Posterior cingulate gyrus (tissue), 11 donors: ENCODE results near the gene PLPP1.
"Not testable (repeated sequence)": the region's sequence is repeated elsewhere in the genome, so short reads cannot be mapped to it uniquely, and the experiment has no call there.

Source experiments
- DNase-seq, 10 donors: peaks; one replicate each; pipeline versions ENCODE4 v3.0.0 to v3.0.0-alpha.2; 2020 to 2021; ENCODE audit warnings: mixed read lengths in 3 of 10
- intact Hi-C: fragments of 100-400 bp; cut with DNase I; formaldehyde crosslinking; loops from one replicate; pipeline ENCODE4 v1.15.1; 2023

Gene PLPP1

GRCh38 chr5:55509796-55510522, 24.8 kb downstream of the PLPP1 start:
- intact Hi-C loops, result no loop called here
- no peak for DNase-seq

DNA sequence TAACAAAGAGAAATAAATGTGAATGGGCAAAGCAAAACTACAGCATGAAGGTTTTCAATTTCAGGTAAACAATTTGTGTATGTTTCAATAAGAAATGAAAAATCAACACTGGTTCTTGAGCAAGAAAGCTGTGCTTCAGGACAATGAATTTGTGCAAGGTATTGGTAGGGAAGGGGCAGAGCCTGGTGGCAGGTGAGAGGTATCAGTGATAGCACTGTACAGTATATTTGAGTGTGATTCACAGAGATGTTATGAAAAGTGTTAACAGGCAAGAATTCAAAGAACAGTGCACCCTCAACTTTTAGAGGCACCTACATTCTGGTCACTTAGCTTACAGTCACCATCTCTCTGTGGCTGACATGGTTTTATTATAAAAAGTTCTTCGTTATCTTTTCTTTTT, 25.7 kb downstream of the PLPP1 start:
- no peak for DNase-seq
- intact Hi-C loops, result no loop called here

- intact Hi-C loops, result no loop called here
- no peak for DNase-seq
These were observed 27.2 kb downstream of the PLPP1 start for GRCh38 chr5:55507574-55507973.

DNA sequence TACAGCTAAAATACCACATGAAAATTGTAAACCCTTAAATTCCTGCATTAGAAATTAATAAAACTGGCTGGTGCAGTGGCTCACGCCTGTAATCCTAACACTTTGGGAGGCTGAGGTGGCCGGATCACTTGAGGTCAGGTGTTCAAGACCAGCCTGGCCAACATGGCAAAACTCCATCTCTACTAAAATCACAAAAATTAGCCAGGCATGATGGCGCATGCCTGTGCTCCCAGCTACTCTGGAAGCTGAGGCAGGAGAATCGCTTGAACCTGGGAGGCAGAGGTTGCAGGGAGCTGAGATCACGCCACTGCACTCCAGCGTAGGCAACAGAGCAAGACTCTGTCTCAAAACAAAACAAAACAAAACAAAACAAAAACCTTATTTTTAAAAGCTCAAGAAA, 29.1 kb downstream of the PLPP1 start:
- DNase-seq, intact Hi-C loops: not testable (repeated sequence)

DNA sequence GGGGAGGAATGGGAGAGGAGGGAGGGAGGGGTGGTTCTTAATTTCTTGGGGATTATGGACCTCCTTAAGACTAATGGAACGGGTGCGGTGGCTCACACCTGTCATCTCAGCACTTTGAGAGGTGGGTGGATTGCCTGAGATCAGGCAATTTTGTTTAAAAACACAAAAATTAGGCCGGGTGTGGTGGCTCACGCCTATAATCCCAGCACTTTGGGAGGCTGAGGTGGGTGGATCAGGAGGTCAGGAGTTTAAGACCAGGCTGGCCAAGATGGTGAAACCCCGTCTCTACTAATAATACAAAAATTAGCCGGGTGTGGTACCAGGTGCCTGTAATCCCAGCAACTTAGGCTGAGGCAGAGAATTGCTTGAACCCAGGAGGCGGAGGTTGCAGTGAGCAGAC, 30.8 kb downstream of the PLPP1 start:
- intact Hi-C loops, DNase-seq: not testable (repeated sequence)

DNA sequence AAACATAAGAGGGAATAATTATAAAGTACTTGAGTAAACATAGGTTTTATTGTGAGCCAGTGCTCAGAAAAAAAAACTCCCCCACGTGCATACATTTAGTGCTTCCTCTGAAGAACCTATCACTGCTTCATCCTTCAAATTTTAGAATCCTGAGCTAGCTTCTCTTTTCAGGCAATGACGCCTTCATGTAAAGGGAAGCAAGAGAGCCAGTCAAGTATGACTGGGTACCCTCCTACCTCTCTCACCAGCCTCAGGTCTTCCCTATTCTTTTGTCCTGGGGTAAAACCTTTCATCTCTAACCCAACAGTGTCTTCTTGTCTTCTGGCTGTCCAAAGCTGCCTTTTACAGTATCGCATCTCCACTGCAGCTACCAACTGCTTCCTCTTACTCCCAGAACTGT, 32.0 kb downstream of the PLPP1 start:
- no peak for DNase-seq
- intact Hi-C loops, result no loop called here

DNA sequence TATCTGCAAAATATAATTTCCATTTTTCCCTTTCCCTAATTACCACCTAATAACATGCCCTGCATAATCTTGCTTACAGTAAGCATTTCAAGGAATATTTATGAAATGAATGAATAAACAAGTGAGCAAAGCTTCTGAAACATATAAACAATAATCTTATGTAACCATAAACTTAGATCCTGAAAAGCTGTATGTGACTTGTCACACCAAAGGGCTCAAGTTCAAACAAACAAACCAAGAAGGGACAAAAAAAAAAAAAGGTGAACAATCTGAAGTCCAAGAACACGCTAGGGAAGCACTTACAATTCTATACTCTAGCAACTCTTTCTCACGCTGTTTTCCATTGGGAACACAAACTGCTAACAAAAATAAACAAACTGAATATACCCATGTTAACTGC, 36.3 kb downstream of the PLPP1 start:
- intact Hi-C loops, result no loop called here

DNA sequence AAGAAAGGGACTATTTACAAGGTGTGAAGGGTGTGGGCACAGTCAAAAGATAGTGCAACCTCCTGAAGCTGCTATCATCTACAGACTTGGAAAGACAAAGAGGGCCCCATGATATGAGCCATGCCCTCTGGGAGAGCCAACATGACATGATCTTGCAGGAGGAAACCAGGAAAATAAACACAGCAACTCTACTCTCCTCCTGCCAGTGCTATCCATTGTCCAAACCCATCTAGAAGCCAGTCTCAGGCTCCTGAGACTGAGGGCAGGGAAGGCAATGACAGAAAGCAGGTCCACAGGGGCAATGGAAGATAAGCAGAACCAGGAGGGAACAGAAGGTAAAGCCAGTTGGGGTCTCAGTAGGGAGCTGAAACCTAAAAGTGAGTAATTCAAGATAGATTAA, 37.1 kb downstream of the PLPP1 start:
- intact Hi-C loops, result no loop called here
- DNase-seq, result no peak

More for the DNA sequence above, 36.3 kb downstream of the PLPP1 start:
- no peak for DNase-seq

DNA sequence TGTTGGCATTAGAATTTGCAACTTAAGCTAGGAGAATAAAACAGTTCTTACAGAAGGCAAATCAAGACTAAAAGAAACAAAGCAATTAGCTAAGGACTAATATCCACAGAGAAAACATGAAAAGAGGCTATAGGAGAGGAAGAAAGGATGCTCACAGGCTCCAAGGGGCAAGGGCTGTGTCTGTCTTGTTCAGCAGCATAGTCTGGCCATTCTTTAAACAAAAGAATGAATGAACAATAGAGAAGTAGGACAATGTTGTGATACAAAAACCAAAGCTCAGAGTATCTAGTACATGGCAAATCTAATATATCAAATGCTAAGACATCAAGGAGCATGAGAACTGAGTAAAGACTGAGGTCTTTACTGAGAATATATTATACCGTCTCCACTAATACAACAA, 39.5 kb downstream of the PLPP1 start:
- peak in 1 of 10 donors; percentile 12 for DNase-seq
- intact Hi-C loops, result no loop called here

- intact Hi-C loops, result no loop called here
- no peak for DNase-seq
These were observed 42.3 kb downstream of the PLPP1 start for GRCh38 chr5:55492449-55492848.

GRCh38 chr5:55485073-55485472, 49.7 kb downstream of the PLPP1 start:
- intact Hi-C loops, result no loop called here
- no peak for DNase-seq

GRCh38 chr5:55484531-55484930, 50.2 kb downstream of the PLPP1 start:
- intact Hi-C loops, result no loop called here
- DNase-seq, result no peak

- DNase-seq, result no peak
- intact Hi-C loops, result no loop called here
These were observed 50.9 kb downstream of the PLPP1 start for GRCh38 chr5:55483885-55484284.

- intact Hi-C loops, result no loop called here
- DNase-seq, result no peak
These were observed 53.4 kb downstream of the PLPP1 start for GRCh38 chr5:55481293-55481855.

DNA sequence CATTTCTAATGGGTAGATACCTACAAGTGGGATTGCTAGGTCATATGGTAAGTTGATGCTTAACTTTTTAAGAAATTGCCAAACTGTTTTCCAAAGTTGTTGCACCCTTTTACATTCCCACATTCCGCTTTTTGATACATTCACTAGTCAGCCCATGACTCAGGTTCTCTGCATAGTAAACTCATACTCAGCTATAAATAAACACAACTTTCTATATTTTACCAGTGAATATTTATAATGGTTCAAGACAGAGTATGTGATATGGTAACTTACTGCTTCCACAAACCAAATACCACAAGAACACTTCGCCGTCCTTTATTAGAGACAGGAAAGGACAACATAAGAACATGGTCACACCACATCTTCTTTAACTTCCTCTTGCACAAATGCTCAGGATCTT, 54.0 kb downstream of the PLPP1 start:
- no peak for DNase-seq
- intact Hi-C loops, result no loop called here

DNA sequence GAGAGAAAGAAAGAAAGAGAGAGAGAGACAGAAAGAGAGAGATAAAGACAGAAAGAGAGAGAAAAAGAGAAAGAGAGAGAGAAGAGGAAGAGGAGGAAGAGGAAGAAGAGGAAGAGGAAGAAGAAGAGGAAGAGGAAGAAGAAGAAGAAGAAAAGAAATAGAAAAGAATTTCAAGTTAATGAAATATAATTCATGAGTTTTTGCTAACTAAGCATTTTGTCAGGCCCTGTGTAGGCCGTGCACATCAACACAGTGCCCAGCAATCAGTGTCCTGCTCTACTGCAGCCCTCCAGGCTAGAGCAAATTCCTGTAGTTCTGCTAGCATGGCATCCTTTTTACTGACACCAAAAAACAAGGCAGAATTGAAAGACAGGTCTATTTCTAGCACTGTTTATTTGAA, 62.1 kb downstream of the PLPP1 start:
- intact Hi-C loops, result no loop called here
- DNase-seq, result no peak

- intact Hi-C loops, result no loop called here
- DNase-seq, result no peak
These were observed 63.3 kb downstream of the PLPP1 start for GRCh38 chr5:55471468-55471867.

- DNase-seq, result no peak
- intact Hi-C loops, result no loop called here
These were observed 64.5 kb downstream of the PLPP1 start for GRCh38 chr5:55470282-55470681.

DNA sequence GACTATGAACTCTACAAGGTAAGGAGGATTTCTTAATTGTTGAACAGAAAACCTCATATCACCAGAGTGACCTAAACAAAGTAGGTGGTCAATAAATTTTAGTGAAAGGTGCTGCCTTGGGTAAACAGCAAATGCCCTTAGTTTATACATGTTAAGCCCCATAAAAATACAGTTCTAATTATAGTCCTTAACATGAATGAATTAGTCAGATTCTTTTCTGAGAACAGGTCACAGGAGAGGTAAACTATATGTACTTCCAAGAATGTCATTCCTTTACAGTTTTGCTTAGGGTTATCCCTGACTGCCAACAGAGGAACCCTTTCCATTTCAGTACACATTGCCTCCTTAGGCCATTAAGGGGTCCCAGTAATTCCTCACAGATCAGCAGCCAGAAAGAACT, 64.9 kb downstream of the PLPP1 start:
- intact Hi-C loops, result no loop called here
- DNase-seq, result no peak

GRCh38 chr5:55467862-55468551, 66.8 kb downstream of the PLPP1 start:
- intact Hi-C loops, result no loop called here
- no peak for DNase-seq

GRCh38 chr5:55463613-55464012, 71.2 kb downstream of the PLPP1 start:
- DNase-seq, result peak in 1 of 10 donors; percentile 12
- intact Hi-C loops, result no loop called here

GRCh38 chr5:55459572-55459971, 75.2 kb downstream of the PLPP1 start:
- no peak for DNase-seq
- intact Hi-C loops, result no loop called here
